Karpas-422 (cell line): Measurements from ENCODE around the gene AMPD3. TPM values are rescaled to one million over a fixed set of nuclear protein-coding genes. Genes with fewer than 3 reads are reported as not detected.

ENCODE experiments used
- DNase-seq: peaks from one replicate; pipeline ENCODE4 v3.0.0-alpha.2; 2015
- H2AFZ ChIP-seq: fragments of 200-600 bp; sonication (generic); 2 replicates; pipeline ENCODE4 v1.6.1; 2014; ENCODE audit warnings: antibody characterized with exemption, low read length, mixed read lengths
- H3K27ac ChIP-seq: fragments of 200-600 bp; sonication (generic); 2 replicates; pipeline ENCODE4 v1.5.1; 2014; ENCODE audit warnings: mild to moderate bottlenecking, low read length, moderate library complexity
- H3K27me3 ChIP-seq: fragments of 200-600 bp; sonication (generic); 2 replicates; pipeline ENCODE4 v1.6.1; 2014; ENCODE audit warnings: low read length, mixed read lengths
- H3K36me3 ChIP-seq: fragments of 200-600 bp; sonication (generic); 2 replicates; pipeline ENCODE4 v1.6.1; 2014; ENCODE audit warnings: low read length, mixed read lengths; ENCODE audit not compliant: insufficient read depth
- H3K4me1 ChIP-seq: fragments of 200-600 bp; sonication (generic); 2 replicates; pipeline ENCODE4 v1.6.1; 2014; ENCODE audit warnings: mild to moderate bottlenecking, low read length, mixed read lengths
- H3K4me2 ChIP-seq: fragments of 200-600 bp; sonication (generic); 2 replicates; pipeline ENCODE4 v1.6.1; 2014; ENCODE audit warnings: low read length, low read depth, mild to moderate bottlenecking; ENCODE audit not compliant: poor library complexity, severe bottlenecking
- H3K4me3 ChIP-seq: fragments of 200-600 bp; sonication (generic); 2 replicates; pipeline ENCODE4 v1.5.1; 2014; ENCODE audit warnings: mild to moderate bottlenecking, antibody characterized with exemption, low read length, mixed read lengths
- H3K79me2 ChIP-seq: fragments of 200-600 bp; sonication (generic); 2 replicates; pipeline ENCODE4 v1.6.1; 2014; ENCODE audit warnings: mild to moderate bottlenecking, low read length, mixed read lengths
- H3K9ac ChIP-seq: fragments of 200-600 bp; sonication (generic); 2 replicates; pipeline ENCODE4 v1.6.0; 2014; ENCODE audit warnings: low read length
- H3K9me2 ChIP-seq: fragments of 200-600 bp; sonication (generic), shearing (Covaris generic); replicated peaks from 2 replicates; pipeline ENCODE4 v1.6.0; 2014; ENCODE audit warnings: mild to moderate bottlenecking, low read length, moderate library complexity; ENCODE audit not compliant: insufficient read depth
- H3K9me3 ChIP-seq: fragments of 300-700, 200-600 bp; sonication (generic); 2 replicates; pipeline ENCODE4 v1.6.1; 2014; ENCODE audit warnings: low read length, mixed read lengths
- H4K20me1 ChIP-seq: fragments of 200-600 bp; sonication (generic); 2 replicates; pipeline ENCODE4 v1.6.1; 2014; ENCODE audit warnings: mild to moderate bottlenecking, antibody characterized with exemption, low read length, low read depth; ENCODE audit not compliant: insufficient read depth
- total RNA-seq: library from RNA; depleted of rRNA; stranded (reverse); fragments of >200 nt; shearing (Covaris generic); gene quantifications from 2 replicates; pipeline ENCODE4 v1.2.3, GENCODE V29; 2014; ENCODE audit warnings: low replicate concordance

AMPD3 gene
- total RNA-seq, 1 experiment from 2014 or later = 12.5 TPM

- peak overlapping the region; percentile 61 for H3K9ac ChIP-seq
- no peaks in the 10 kb centered on the region for H4K20me1 ChIP-seq
- H3K27ac ChIP-seq = peak overlapping the region; percentile 67
- H3K9me2 ChIP-seq = no peaks in the 10 kb centered on the region
- peak overlapping the region; percentile 32; the same call in 1 of the 2 replicates for H3K4me3 ChIP-seq
- no peaks in the 10 kb centered on the region for H3K27me3 ChIP-seq
- peak overlapping the region; percentile 56 for H3K4me2 ChIP-seq
- peaks cover 7% of the 10 kb centered on the region; the same call in 1 of the 2 replicates for H3K36me3 ChIP-seq
- peaks cover 61% of the 10 kb centered on the region for H3K4me1 ChIP-seq
- H3K9me3 ChIP-seq = no peaks in the 10 kb centered on the region
- DNase-seq = peak; percentile 77
- peak overlapping the region; percentile 65; the same call in 1 of the 2 replicates for H2AFZ ChIP-seq
- H3K79me2 ChIP-seq = no peaks in the 10 kb centered on the region
Measured at GRCh38 chr11:10459029-10459970, 4.2 kb downstream of the AMPD3 start.

GRCh38 chr11:10460611-10461275 is 5.7 kb downstream of the AMPD3 start:
- no peaks in the 10 kb centered on the region for H3K27me3 ChIP-seq
- no peaks in the 10 kb centered on the region for H4K20me1 ChIP-seq
- no peak overlapping the region for H3K27ac ChIP-seq
- no peak overlapping the region for H3K9ac ChIP-seq
- peaks cover 8% of the 10 kb centered on the region; the same call in 1 of the 2 replicates for H3K36me3 ChIP-seq
- H3K4me2 ChIP-seq = no peak overlapping the region
- H3K79me2 ChIP-seq = no peaks in the 10 kb centered on the region
- no peak for DNase-seq
- no peaks in the 10 kb centered on the region for H3K9me3 ChIP-seq
- H3K4me3 ChIP-seq = no peak overlapping the region
- H3K4me1 ChIP-seq = peaks cover 47% of the 10 kb centered on the region
- no peak overlapping the region for H2AFZ ChIP-seq
- H3K9me2 ChIP-seq = no peaks in the 10 kb centered on the region

- Histone ChIP-seq H3K27ac (no peak overlapping the region), H3K36me3 (peaks cover 8% of the 10 kb centered on the region; the same call in 1 of the 2 replicates), H3K4me1 (peaks cover 41% of the 10 kb centered on the region), H4K20me1 (no peaks in the 10 kb centered on the region), H3K4me3 (no peak overlapping the region), H3K9me2 (no peaks in the 10 kb centered on the region), H3K9me3 (no peaks in the 10 kb centered on the region), H3K79me2 (no peaks in the 10 kb centered on the region), H3K4me2 (no peak overlapping the region), H3K9ac (no peak overlapping the region), H3K27me3 (no peaks in the 10 kb centered on the region), H2AFZ (no peak overlapping the region)
- DNase-seq = no peak
Measured at GRCh38 chr11:10461276-10461790, 6.3 kb downstream of the AMPD3 start.

- H3K79me2 ChIP-seq = no peaks in the 10 kb centered on the region
- no peaks in the 10 kb centered on the region for H3K9me3 ChIP-seq
- no peak overlapping the region for H3K9ac ChIP-seq
- H4K20me1 ChIP-seq = no peaks in the 10 kb centered on the region
- no peak overlapping the region for H3K27ac ChIP-seq
- H3K36me3 ChIP-seq = peaks cover 8% of the 10 kb centered on the region; the same call in 1 of the 2 replicates
- no peak overlapping the region for H3K4me2 ChIP-seq
- peaks cover 26% of the 10 kb centered on the region for H3K4me1 ChIP-seq
- no peak overlapping the region for H2AFZ ChIP-seq
- no peaks in the 10 kb centered on the region for H3K9me2 ChIP-seq
- H3K4me3 ChIP-seq = no peak overlapping the region
- no peak for DNase-seq
- H3K27me3 ChIP-seq = no peaks in the 10 kb centered on the region
Measured at GRCh38 chr11:10462746-10463300, 7.8 kb downstream of the AMPD3 start.

- no peak for DNase-seq
- peaks cover 23% of the 10 kb centered on the region for H3K4me1 ChIP-seq
- no peak overlapping the region for H2AFZ ChIP-seq
- no peaks in the 10 kb centered on the region for H3K9me3 ChIP-seq
- H3K36me3 ChIP-seq = no peaks in the 10 kb centered on the region
- no peak overlapping the region for H3K9ac ChIP-seq
- H3K27me3 ChIP-seq = no peaks in the 10 kb centered on the region
- no peak overlapping the region for H3K27ac ChIP-seq
- no peaks in the 10 kb centered on the region for H3K9me2 ChIP-seq
- no peaks in the 10 kb centered on the region for H3K79me2 ChIP-seq
- no peak overlapping the region for H3K4me3 ChIP-seq
- H3K4me2 ChIP-seq = no peak overlapping the region
- H4K20me1 ChIP-seq = no peaks in the 10 kb centered on the region
Measured at GRCh38 chr11:10473371-10473770, 18.3 kb downstream of the AMPD3 start.

GRCh38 chr11:10474551-10474950 is 19.5 kb downstream of the AMPD3 start:
- Histone ChIP-seq H2AFZ (no peak overlapping the region), H3K36me3 (no peaks in the 10 kb centered on the region), H3K4me1 (peaks cover 25% of the 10 kb centered on the region), H3K9me3 (no peaks in the 10 kb centered on the region), H3K4me3 (no peak overlapping the region), H4K20me1 (no peaks in the 10 kb centered on the region), H3K27me3 (no peaks in the 10 kb centered on the region), H3K9me2 (no peaks in the 10 kb centered on the region), H3K4me2 (no peak overlapping the region), H3K27ac (no peak overlapping the region), H3K79me2 (no peaks in the 10 kb centered on the region), H3K9ac (no peak overlapping the region)
- DNase-seq = no peak

GRCh38 chr11:10476342-10476741 is 21.3 kb downstream of the AMPD3 start:
- Histone ChIP-seq H3K27me3 (no peaks in the 10 kb centered on the region), H3K4me1 (peaks cover 25% of the 10 kb centered on the region), H2AFZ (no peak overlapping the region), H3K36me3 (no peaks in the 10 kb centered on the region), H3K9me3 (no peaks in the 10 kb centered on the region), H3K4me3 (no peak overlapping the region), H3K9ac (no peak overlapping the region), H3K79me2 (no peaks in the 10 kb centered on the region), H4K20me1 (no peaks in the 10 kb centered on the region), H3K4me2 (no peak overlapping the region), H3K9me2 (no peaks in the 10 kb centered on the region), H3K27ac (no peak overlapping the region)
- DNase-seq = no peak
